Astrocyte (in vitro differentiated cells and primary cell): ENCODE data around the gene HBP1. TPM values are rescaled to one million over a fixed set of nuclear protein-coding genes. Genes with fewer than 3 reads are reported as not detected.

Experiments used
- DNase-seq: peaks from one replicate; pipeline ENCODE4 v3.0.0-alpha.2; 2010; ENCODE audit warnings: low read depth
- FAIRE-seq: peaks from 2 replicates; lab custom pipeline; 2011; peaks lifted over from hg19 to GRCh38; lab: Jason Lieb, UNC
- H2AFZ ChIP-seq: 2 replicates; pipeline ENCODE4 v1.6.0; 2012; ENCODE audit warnings: low read depth, low read length, inconsistent platforms
- H3K27ac ChIP-seq: 2 replicates; pipeline ENCODE4 v1.5.1; 2011; ENCODE audit warnings: low read depth, low read length, inconsistent platforms
- H3K27me3 ChIP-seq: 2 replicates; pipeline ENCODE4 v1.6.0; 2011; ENCODE audit warnings: low read length, inconsistent platforms; ENCODE audit not compliant: insufficient read depth
- H3K36me3 ChIP-seq: 2 replicates; pipeline ENCODE4 v1.5.1; 2011; ENCODE audit warnings: low read length, inconsistent platforms; ENCODE audit not compliant: insufficient read depth
- H3K4me1 ChIP-seq: 2 replicates; pipeline ENCODE4 v1.5.1; 2011; ENCODE audit warnings: low read length, inconsistent platforms; ENCODE audit not compliant: insufficient read depth
- H3K4me2 ChIP-seq: 2 replicates; pipeline ENCODE4 v1.6.0; 2012; ENCODE audit warnings: low read length, inconsistent platforms
- H3K4me3 ChIP-seq: 2 replicates; pipeline ENCODE4 v1.5.1; 2011; ENCODE audit warnings: low read depth, mild to moderate bottlenecking, low read length, inconsistent platforms; ENCODE audit not compliant: insufficient read depth
- H3K79me2 ChIP-seq: 2 replicates; pipeline ENCODE4 v1.6.0; 2012; ENCODE audit warnings: mild to moderate bottlenecking, low read length, inconsistent platforms; ENCODE audit not compliant: insufficient read depth
- H3K9ac ChIP-seq: 2 replicates; pipeline ENCODE4 v1.6.0; 2012; ENCODE audit warnings: mild to moderate bottlenecking, low read length, inconsistent platforms
- H3K9me3 ChIP-seq: 2 replicates; pipeline ENCODE4 v1.5.1; 2012; ENCODE audit warnings: low read depth, mild to moderate bottlenecking, low read length, inconsistent platforms; ENCODE audit not compliant: insufficient read depth
- H4K20me1 ChIP-seq: 2 replicates; pipeline ENCODE4 v1.6.0; 2012; ENCODE audit warnings: low read length, inconsistent platforms; ENCODE audit not compliant: insufficient read depth
- H3K27ac Mint-ChIP-seq: one replicate; pipeline ENCODE4 v1.8.0; 2021; ENCODE audit warnings: mild to moderate bottlenecking, mixed read lengths; ENCODE audit not compliant: unreplicated experiment
- H3K27me3 Mint-ChIP-seq: one replicate; pipeline ENCODE4 v1.8.0; 2021; ENCODE audit warnings: low read depth, mixed read lengths; ENCODE audit not compliant: unreplicated experiment
- H3K36me3 Mint-ChIP-seq: one replicate; pipeline ENCODE4 v1.8.0; 2021; ENCODE audit warnings: low read depth, mixed read lengths; ENCODE audit not compliant: unreplicated experiment
- H3K4me1 Mint-ChIP-seq: one replicate; pipeline ENCODE4 v1.8.0; 2021; ENCODE audit warnings: low read depth, mixed read lengths; ENCODE audit not compliant: unreplicated experiment
- H3K4me3 Mint-ChIP-seq: one replicate; pipeline ENCODE4 v1.8.0; 2021; ENCODE audit warnings: mild to moderate bottlenecking, moderate library complexity, mixed read lengths; ENCODE audit not compliant: unreplicated experiment
- H3K9me3 Mint-ChIP-seq: one replicate; pipeline ENCODE4 v1.8.0; 2021; ENCODE audit warnings: mild to moderate bottlenecking, mixed read lengths; ENCODE audit not compliant: unreplicated experiment
- EZH2 ChIP-seq: IDR thresholded peaks from 2 replicates; pipeline ENCODE4 v1.6.1; 2012; ENCODE audit warnings: mild to moderate bottlenecking, low read length, inconsistent platforms; ENCODE audit not compliant: insufficient read depth
- total RNA-seq: library from RNA; stranded (reverse); gene quantifications from 2 replicates; pipeline ENCODE4 v1.2.1, GENCODE V29; 2021
- TF ChIP-seq, protein P1 (sequence below): IDR thresholded peaks from 2 replicates; pipeline ENCODE4 v1.5.1; 2011; ENCODE audit warnings: low read depth, mild to moderate bottlenecking, inconsistent platforms, low read length, moderate library complexity; ENCODE audit not compliant: insufficient read depth

HBP1 gene
- total RNA-seq, 1 donor from 2014 or later = 46.2 TPM

DNA sequence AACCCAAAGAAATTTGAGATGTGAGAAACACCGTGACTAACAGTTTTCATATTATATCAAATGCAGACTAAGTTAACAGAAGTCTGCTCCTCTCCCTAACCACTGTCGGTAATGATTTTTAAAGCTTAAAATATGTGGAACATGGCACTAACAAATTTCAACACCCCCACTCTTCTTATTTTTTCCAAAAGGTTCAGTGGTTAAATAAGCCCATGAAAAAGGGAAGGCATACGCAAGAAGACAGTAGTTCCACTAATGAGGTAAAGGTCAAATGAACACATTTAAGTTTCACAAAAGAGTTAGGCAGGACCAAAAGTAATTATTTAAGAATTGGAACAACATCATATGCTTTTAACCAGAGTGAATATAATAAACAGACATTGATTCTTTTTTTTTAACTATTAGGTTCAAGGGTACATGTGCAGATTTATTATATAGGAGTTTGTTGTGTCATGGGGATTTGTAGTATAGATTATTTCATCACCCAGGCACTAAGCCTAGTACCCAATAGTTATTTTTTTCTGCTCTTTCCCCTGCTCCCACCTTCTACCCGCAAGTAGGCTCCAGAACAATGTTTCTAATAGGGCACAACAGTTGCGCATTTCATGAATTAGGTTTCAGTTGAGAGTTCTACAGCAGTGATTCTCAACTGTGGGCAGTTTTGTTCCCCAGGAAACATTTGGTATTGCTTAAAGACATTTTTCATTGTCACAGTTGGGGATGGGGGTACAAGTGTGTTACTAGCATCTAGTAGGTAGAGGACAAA lies 79.9 kb downstream of the HBP1 start:
- H3K4me3 Mint-ChIP-seq = no peak overlapping the region
- H3K27ac Mint-ChIP-seq = no peak overlapping the region
- H3K27me3 Mint-ChIP-seq = no peaks in the 10 kb centered on the region
- DNase-seq (no peak), FAIRE-seq (no peak)
- H3K9me3 Mint-ChIP-seq = peaks cover 8% of the 10 kb centered on the region
- Histone ChIP-seq H2AFZ (no peak overlapping the region), H3K79me2 (no peaks in the 10 kb centered on the region), H3K4me1 (no peaks in the 10 kb centered on the region), H3K27me3 (no peaks in the 10 kb centered on the region), H3K4me2 (no peak overlapping the region), H4K20me1 (peaks cover 3% of the 10 kb centered on the region), H3K4me3 (no peak overlapping the region), H3K36me3 (no peaks in the 10 kb centered on the region), H3K9me3 (no peaks in the 10 kb centered on the region), H3K9ac (no peak overlapping the region), H3K27ac (no peak overlapping the region)
- peaks cover 31% of the 10 kb centered on the region for H3K36me3 Mint-ChIP-seq
- H3K4me1 Mint-ChIP-seq = no peaks in the 10 kb centered on the region
- TF ChIP-seq EZH2 = no peak
- TF ChIP-seq, protein P1, sequence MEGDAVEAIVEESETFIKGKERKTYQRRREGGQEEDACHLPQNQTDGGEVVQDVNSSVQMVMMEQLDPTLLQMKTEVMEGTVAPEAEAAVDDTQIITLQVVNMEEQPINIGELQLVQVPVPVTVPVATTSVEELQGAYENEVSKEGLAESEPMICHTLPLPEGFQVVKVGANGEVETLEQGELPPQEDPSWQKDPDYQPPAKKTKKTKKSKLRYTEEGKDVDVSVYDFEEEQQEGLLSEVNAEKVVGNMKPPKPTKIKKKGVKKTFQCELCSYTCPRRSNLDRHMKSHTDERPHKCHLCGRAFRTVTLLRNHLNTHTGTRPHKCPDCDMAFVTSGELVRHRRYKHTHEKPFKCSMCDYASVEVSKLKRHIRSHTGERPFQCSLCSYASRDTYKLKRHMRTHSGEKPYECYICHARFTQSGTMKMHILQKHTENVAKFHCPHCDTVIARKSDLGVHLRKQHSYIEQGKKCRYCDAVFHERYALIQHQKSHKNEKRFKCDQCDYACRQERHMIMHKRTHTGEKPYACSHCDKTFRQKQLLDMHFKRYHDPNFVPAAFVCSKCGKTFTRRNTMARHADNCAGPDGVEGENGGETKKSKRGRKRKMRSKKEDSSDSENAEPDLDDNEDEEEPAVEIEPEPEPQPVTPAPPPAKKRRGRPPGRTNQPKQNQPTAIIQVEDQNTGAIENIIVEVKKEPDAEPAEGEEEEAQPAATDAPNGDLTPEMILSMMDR = no peak

DNA sequence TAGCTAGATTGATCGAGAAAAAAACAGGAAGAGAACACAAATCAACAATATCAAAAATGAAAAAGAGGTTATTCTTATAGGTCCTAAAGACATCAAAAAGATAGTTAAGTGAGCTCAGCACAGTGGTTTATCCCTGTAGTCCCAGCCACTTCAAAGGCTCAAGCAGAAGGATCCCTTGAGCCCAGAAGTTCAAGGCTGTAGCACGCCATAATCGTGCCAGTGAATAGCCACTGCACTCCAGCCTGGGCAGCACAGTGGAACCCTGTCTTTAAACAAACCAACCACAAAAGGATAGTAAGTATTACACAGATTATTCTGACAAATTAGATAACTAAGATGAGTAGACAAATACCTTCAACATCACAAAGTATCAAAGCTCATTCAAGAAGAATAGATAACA lies 83.2 kb downstream of the HBP1 start:
- no peak for DNase-seq

More for the DNA sequence above, 83.2 kb downstream of the HBP1 start:
- no peak overlapping the region for H3K4me3 ChIP-seq
- no peaks in the 10 kb centered on the region for H3K36me3 ChIP-seq
- H3K79me2 ChIP-seq = no peaks in the 10 kb centered on the region
- H3K4me1 ChIP-seq = no peaks in the 10 kb centered on the region
- no peaks in the 10 kb centered on the region for H3K27me3 ChIP-seq
- peaks cover 7% of the 10 kb centered on the region for H3K36me3 Mint-ChIP-seq
- H3K9me3 ChIP-seq = no peaks in the 10 kb centered on the region
- H3K27ac ChIP-seq = no peak overlapping the region
- no peak overlapping the region for H3K27ac Mint-ChIP-seq
- peaks cover 3% of the 10 kb centered on the region for H4K20me1 ChIP-seq
- peak; percentile 34 for FAIRE-seq
- no peak overlapping the region for H3K4me3 Mint-ChIP-seq
- no peaks in the 10 kb centered on the region for H3K27me3 Mint-ChIP-seq
- no peaks in the 10 kb centered on the region for H3K4me1 Mint-ChIP-seq
- no peak overlapping the region for H3K9ac ChIP-seq
- no peaks in the 10 kb centered on the region for H3K9me3 Mint-ChIP-seq
- H3K4me2 ChIP-seq = no peak overlapping the region
- H2AFZ ChIP-seq = no peak overlapping the region
- TF ChIP-seq, protein P1 = no peak
- no peak for TF ChIP-seq EZH2

Other genes starting within 250 kb of the HBP1 start
- 6.4 and 7.6 TPM in 2 replicates for gene PRKAR2B, start 124.3 kb upstream of the HBP1 start, total RNA-seq